ENCODE data around the gene PRKCB. TPM values are rescaled to one million over a fixed set of nuclear protein-coding genes. Genes with fewer than 3 reads are reported as not detected.

Gene PRKCB
- total and polyA plus RNA-seq, 2 experiments from 2014 or later, result 3.7 to 16.4 TPM

DNA sequence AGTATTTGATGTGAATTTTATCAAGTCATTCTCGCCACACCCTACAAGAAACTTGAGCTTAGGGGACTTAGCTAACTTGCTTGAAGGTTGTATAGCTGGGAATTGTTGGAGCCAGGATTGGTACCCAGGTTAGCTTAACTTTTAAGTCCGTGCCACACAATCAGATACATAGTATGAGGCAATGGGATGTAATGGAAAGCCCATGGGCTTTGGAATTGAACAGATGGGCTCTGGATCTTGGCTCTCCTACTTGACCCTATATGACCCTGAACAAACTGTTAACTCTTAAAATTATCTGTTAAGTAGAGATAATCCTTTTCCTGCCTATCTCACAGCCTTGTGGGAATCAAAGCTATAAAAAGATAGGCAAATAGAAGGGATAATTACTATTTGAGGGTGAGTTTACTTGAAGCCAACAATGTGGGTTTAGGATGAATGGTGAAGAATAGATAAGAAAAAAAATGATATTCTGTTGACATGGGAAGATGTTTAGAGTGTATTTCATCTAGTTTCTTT, 368.4 kb downstream of the PRKCB start:
- Mint-ChIP-seq H3K36me3 (ENCODE audit: low read depth) (peaks cover 13% of the 10 kb centered on the region), H3K4me1 (peaks cover 28% of the 10 kb centered on the region), H3K4me3 (no peak overlapping the region), H3K27me3 (ENCODE audit: insufficient read depth, low read depth, poor library complexity) (peaks cover 7% of the 10 kb centered on the region), H3K9me3 (peaks cover 3% of the 10 kb centered on the region; the same call in 1 of the 3 replicates), H3K27ac (no peak overlapping the region)
- no peak for ATAC-seq
- Histone ChIP-seq H3K36me3 (ENCODE audit: insufficient read depth) (no peaks in the 10 kb centered on the region), H3K9me2 (ENCODE audit: insufficient read depth) (no peaks in the 10 kb centered on the region), H3K4me1 (ENCODE audit: insufficient read depth) (peaks cover 7% of the 10 kb centered on the region), H4K20me1 (replicated peaks; ENCODE audit: insufficient read depth) (no peaks in the 10 kb centered on the region), H3K79me2 (replicated peaks; ENCODE audit: insufficient read depth) (no peaks in the 10 kb centered on the region), H3K4me2 (no peak overlapping the region), H3F3A (replicated peaks; ENCODE audit: low read depth) (no peaks in the 10 kb centered on the region), H3K27ac (ENCODE audit: low read depth) (no peak overlapping the region), H3K27me3 (ENCODE audit: insufficient read depth) (no peaks in the 10 kb centered on the region), H3K4me3 (no peak overlapping the region), H2AFZ (no peak overlapping the region)
- no peak for TF ChIP-seq ZNF114 (CRISPR knock-in tag; IDR thresholded peaks at IDR 0.05)
- TF ChIP-seq, protein P1, sequence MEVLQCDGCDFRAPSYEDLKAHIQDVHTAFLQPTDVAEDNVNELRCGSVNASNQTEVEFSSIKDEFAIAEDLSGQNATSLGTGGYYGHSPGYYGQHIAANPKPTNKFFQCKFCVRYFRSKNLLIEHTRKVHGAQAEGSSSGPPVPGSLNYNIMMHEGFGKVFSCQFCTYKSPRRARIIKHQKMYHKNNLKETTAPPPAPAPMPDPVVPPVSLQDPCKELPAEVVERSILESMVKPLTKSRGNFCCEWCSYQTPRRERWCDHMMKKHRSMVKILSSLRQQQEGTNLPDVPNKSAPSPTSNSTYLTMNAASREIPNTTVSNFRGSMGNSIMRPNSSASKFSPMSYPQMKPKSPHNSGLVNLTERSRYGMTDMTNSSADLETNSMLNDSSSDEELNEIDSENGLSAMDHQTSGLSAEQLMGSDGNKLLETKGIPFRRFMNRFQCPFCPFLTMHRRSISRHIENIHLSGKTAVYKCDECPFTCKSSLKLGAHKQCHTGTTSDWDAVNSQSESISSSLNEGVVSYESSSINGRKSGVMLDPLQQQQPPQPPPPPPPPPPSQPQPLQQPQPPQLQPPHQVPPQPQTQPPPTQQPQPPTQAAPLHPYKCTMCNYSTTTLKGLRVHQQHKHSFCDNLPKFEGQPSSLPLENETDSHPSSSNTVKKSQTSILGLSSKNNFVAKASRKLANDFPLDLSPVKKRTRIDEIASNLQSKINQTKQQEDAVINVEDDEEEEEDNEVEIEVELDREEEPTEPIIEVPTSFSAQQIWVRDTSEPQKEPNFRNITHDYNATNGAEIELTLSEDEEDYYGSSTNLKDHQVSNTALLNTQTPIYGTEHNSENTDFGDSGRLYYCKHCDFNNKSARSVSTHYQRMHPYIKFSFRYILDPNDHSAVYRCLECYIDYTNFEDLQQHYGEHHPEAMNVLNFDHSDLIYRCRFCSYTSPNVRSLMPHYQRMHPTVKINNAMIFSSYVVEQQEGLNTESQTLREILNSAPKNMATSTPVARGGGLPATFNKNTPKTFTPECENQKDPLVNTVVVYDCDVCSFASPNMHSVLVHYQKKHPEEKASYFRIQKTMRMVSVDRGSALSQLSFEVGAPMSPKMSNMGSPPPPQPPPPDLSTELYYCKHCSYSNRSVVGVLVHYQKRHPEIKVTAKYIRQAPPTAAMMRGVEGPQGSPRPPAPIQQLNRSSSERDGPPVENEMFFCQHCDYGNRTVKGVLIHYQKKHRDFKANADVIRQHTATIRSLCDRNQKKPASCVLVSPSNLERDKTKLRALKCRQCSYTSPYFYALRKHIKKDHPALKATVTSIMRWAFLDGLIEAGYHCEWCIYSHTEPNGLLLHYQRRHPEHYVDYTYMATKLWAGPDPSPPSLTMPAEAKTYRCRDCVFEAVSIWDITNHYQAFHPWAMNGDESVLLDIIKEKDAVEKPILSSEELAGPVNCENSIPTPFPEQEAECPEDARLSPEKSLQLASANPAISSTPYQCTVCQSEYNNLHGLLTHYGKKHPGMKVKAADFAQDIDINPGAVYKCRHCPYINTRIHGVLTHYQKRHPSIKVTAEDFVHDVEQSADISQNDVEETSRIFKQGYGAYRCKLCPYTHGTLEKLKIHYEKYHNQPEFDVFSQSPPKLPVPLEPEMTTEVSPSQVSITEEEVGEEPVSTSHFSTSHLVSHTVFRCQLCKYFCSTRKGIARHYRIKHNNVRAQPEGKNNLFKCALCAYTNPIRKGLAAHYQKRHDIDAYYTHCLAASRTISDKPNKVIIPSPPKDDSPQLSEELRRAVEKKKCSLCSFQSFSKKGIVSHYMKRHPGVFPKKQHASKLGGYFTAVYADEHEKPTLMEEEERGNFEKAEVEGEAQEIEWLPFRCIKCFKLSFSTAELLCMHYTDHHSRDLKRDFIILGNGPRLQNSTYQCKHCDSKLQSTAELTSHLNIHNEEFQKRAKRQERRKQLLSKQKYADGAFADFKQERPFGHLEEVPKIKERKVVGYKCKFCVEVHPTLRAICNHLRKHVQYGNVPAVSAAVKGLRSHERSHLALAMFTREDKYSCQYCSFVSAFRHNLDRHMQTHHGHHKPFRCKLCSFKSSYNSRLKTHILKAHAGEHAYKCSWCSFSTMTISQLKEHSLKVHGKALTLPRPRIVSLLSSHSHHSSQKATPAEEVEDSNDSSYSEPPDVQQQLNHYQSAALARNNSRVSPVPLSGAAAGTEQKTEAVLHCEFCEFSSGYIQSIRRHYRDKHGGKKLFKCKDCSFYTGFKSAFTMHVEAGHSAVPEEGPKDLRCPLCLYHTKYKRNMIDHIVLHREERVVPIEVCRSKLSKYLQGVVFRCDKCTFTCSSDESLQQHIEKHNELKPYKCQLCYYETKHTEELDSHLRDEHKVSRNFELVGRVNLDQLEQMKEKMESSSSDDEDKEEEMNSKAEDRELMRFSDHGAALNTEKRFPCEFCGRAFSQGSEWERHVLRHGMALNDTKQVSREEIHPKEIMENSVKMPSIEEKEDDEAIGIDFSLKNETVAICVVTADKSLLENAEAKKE (CRISPR knock-in tag; IDR thresholded peaks at IDR 0.05), result no peak
- no peak for TF ChIP-seq JUNB (IDR thresholded peaks at IDR 0.05; ENCODE audit: unreplicated experiment)
- TF ChIP-seq, protein P2, sequence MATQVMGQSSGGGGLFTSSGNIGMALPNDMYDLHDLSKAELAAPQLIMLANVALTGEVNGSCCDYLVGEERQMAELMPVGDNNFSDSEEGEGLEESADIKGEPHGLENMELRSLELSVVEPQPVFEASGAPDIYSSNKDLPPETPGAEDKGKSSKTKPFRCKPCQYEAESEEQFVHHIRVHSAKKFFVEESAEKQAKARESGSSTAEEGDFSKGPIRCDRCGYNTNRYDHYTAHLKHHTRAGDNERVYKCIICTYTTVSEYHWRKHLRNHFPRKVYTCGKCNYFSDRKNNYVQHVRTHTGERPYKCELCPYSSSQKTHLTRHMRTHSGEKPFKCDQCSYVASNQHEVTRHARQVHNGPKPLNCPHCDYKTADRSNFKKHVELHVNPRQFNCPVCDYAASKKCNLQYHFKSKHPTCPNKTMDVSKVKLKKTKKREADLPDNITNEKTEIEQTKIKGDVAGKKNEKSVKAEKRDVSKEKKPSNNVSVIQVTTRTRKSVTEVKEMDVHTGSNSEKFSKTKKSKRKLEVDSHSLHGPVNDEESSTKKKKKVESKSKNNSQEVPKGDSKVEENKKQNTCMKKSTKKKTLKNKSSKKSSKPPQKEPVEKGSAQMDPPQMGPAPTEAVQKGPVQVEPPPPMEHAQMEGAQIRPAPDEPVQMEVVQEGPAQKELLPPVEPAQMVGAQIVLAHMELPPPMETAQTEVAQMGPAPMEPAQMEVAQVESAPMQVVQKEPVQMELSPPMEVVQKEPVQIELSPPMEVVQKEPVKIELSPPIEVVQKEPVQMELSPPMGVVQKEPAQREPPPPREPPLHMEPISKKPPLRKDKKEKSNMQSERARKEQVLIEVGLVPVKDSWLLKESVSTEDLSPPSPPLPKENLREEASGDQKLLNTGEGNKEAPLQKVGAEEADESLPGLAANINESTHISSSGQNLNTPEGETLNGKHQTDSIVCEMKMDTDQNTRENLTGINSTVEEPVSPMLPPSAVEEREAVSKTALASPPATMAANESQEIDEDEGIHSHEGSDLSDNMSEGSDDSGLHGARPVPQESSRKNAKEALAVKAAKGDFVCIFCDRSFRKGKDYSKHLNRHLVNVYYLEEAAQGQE (IDR thresholded peaks at IDR 0.05; ENCODE audit: unreplicated experiment), result no peak
- no peak for TF ChIP-seq EZH2phosphoT487 (IDR thresholded peaks at IDR 0.05; ENCODE audit: unreplicated experiment)
- TF ChIP-seq EZH2 (IDR thresholded peaks at IDR 0.05; ENCODE audit: low read depth, unreplicated experiment), result no peak
- TF ChIP-seq, protein P3, sequence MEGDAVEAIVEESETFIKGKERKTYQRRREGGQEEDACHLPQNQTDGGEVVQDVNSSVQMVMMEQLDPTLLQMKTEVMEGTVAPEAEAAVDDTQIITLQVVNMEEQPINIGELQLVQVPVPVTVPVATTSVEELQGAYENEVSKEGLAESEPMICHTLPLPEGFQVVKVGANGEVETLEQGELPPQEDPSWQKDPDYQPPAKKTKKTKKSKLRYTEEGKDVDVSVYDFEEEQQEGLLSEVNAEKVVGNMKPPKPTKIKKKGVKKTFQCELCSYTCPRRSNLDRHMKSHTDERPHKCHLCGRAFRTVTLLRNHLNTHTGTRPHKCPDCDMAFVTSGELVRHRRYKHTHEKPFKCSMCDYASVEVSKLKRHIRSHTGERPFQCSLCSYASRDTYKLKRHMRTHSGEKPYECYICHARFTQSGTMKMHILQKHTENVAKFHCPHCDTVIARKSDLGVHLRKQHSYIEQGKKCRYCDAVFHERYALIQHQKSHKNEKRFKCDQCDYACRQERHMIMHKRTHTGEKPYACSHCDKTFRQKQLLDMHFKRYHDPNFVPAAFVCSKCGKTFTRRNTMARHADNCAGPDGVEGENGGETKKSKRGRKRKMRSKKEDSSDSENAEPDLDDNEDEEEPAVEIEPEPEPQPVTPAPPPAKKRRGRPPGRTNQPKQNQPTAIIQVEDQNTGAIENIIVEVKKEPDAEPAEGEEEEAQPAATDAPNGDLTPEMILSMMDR (conservative IDR thresholded peaks at IDR 0.05; ENCODE audit: low read depth in 2 of 2), result no peak
- TF ChIP-seq CREB1 (CRISPR knock-in tag; IDR thresholded peaks at IDR 0.05; ENCODE audit: low read depth), result no peak
- no peak for TF ChIP-seq ZNF331 (CRISPR knock-in tag; IDR thresholded peaks at IDR 0.05; ENCODE audit: low read depth)
- TF ChIP-seq, protein P4, sequence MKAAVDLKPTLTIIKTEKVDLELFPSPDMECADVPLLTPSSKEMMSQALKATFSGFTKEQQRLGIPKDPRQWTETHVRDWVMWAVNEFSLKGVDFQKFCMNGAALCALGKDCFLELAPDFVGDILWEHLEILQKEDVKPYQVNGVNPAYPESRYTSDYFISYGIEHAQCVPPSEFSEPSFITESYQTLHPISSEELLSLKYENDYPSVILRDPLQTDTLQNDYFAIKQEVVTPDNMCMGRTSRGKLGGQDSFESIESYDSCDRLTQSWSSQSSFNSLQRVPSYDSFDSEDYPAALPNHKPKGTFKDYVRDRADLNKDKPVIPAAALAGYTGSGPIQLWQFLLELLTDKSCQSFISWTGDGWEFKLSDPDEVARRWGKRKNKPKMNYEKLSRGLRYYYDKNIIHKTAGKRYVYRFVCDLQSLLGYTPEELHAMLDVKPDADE (IDR thresholded peaks at IDR 0.05), result no peak
- no peak for TF ChIP-seq POLR2AphosphoS5 (IDR thresholded peaks at IDR 0.05; ENCODE audit: low read depth)
- no peak for TF ChIP-seq NANOG (IDR thresholded peaks at IDR 0.05; ENCODE audit: borderline replicate concordance)
- no peak for TF ChIP-seq STAT1 (IDR thresholded peaks at IDR 0.05; ENCODE audit: unreplicated experiment)
- no peak for DNase-seq (ENCODE audit: low spot score)
